Loucy (cell line): Measurements from ENCODE around the gene KIF3B.

Experiments
- CTCF ChIP-seq: fragments of 200-600 bp; sonication (generic); conservative IDR thresholded peaks from 2 replicates; pipeline ENCODE4 v1.5.1; 2014; ENCODE audit warnings: mild to moderate bottlenecking, antibody characterized with exemption, low read length
- EZH2phosphoT487 ChIP-seq: fragments of 200-600 bp; IDR thresholded peaks from 2 replicates; pipeline ENCODE4 v1.6.1; 2018; ENCODE audit warnings: antibody characterized with exemption, mild to moderate bottlenecking, moderate library complexity, borderline replicate concordance

DNA sequence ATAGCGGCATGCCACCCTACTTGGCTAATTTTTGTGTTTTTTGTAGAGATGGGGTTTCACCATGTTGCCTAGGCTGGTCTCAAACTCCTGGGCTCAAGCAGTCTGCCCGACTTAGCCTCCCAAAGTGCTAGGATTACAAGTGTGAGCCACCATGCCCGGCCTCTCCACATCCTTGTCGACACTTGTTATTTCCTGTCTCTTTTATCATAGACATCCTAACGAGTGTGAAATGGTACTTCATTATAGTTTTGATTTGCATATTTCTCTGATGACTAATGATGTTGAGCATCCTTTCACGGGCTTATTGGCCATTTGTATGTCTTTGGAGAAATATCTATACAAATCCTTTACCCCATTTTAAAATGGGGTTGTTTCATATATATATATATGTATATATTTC is 41.6 kb downstream of the KIF3B start:
- TF ChIP-seq CTCF (no peak), EZH2phosphoT487 (no peak)
